Large intestine (tissue), 12 donors: ENCODE measurements around the gene ANXA3. TPM values are rescaled to one million over a fixed set of nuclear protein-coding genes. Genes with fewer than 3 reads are reported as not detected.
A peak's percentile ranks its signal among the peaks of the same experiment; 100 is the strongest.
"Not testable (repeated sequence)": the region's sequence is repeated elsewhere in the genome, so short reads cannot be mapped to it uniquely, and the experiment has no call there.

ENCODE experiments used
- DNase-seq, 2 donors: peaks; one replicate each; pipeline versions ENCODE4 v3.0.0 to v3.0.0-alpha.2; 2013
- H3K27ac ChIP-seq: one replicate; pipeline ENCODE4 v1.5.1; 2013; ENCODE audit warnings: low read length
- H3K27me3 ChIP-seq: 2 replicates; pipeline ENCODE4 v1.6.1; 2013; ENCODE audit warnings: low read length; ENCODE audit not compliant: control insufficient read depth, insufficient read depth
- H3K36me3 ChIP-seq: 2 replicates; pipeline ENCODE4 v1.6.1; 2013; ENCODE audit warnings: low read length; ENCODE audit not compliant: control insufficient read depth, insufficient read depth
- H3K4me1 ChIP-seq: one replicate; pipeline ENCODE4 v1.6.1; 2013; ENCODE audit warnings: low read length; ENCODE audit not compliant: control insufficient read depth, insufficient read depth
- H3K4me3 ChIP-seq: one replicate; pipeline ENCODE4 v1.5.1; 2013; ENCODE audit warnings: low read length
- H3K9me3 ChIP-seq: one replicate; pipeline ENCODE4 v1.6.1; 2013; ENCODE audit warnings: mild to moderate bottlenecking, low read depth, low read length, moderate library complexity; ENCODE audit not compliant: control insufficient read depth
- WGBS: methylation state at CpG from one replicate; pipeline ENCODE4 v1.1.5; 2013; ENCODE audit warnings: low lambda C conversion rate; ENCODE audit not compliant: insufficient coverage; 5-methylcytosine and 5-hydroxymethylcytosine counted together
- long read RNA-seq, 11 donors: transcript quantifications; one replicate each; lab custom pipeline, GENCODE V29; 2026
- polyA plus RNA-seq: library from polyadenylated mRNA; unstranded; fragments of 120-200 nt; gene quantifications from one replicate; pipeline ENCODE4 v1.2.1, GENCODE V29; 2013

The ANXA3 gene, protein sequence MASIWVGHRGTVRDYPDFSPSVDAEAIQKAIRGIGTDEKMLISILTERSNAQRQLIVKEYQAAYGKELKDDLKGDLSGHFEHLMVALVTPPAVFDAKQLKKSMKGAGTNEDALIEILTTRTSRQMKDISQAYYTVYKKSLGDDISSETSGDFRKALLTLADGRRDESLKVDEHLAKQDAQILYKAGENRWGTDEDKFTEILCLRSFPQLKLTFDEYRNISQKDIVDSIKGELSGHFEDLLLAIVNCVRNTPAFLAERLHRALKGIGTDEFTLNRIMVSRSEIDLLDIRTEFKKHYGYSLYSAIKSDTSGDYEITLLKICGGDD
- 81.3 TPM for polyA plus RNA-seq
- long read RNA-seq, donor 1, transcript ANXA3-201 (13 exons, 1,657 nt) = major isoform, 44 of 58 reads
- long read RNA-seq, donor 1, partial matches to known transcripts = 9 of 58 reads
- long read RNA-seq, donor 1, other reads (novel, unspliced or antisense) = 0 of 58 reads
- long read RNA-seq, donor 2, transcript ANXA3-201 (13 exons, 1,657 nt) = major isoform, 51 of 63 reads
- long read RNA-seq, donor 2, transcript ANXA3-204 (4 exons, 832 nt) = minor isoform, 7 of 63 reads
- long read RNA-seq, donor 2, partial matches to known transcripts = 0 of 63 reads
- long read RNA-seq, donor 2, other reads (novel, unspliced or antisense) = 0 of 63 reads
- long read RNA-seq, donor 3, transcript ANXA3-203 (2 exons, 2,932 nt) = minor isoform, 9 of 77 reads
- long read RNA-seq, donor 3, transcript ANXA3-201 (13 exons, 1,657 nt) = major isoform, 56 of 77 reads
- long read RNA-seq, donor 3, transcript ANXA3-204 (4 exons, 832 nt) = minor isoform, 6 of 77 reads
- long read RNA-seq, donor 3, partial matches to known transcripts = 5 of 77 reads
- long read RNA-seq, donor 3, other reads (novel, unspliced or antisense) = 0 of 77 reads
- long read RNA-seq, donor 4, transcript ANXA3-201 (13 exons, 1,657 nt) = major isoform, 5 of 7 reads
- long read RNA-seq, donor 4, partial matches to known transcripts = 0 of 7 reads
- long read RNA-seq, donor 4, other reads (novel, unspliced or antisense) = 0 of 7 reads
- long read RNA-seq, donor 5, transcript ANXA3-204 (4 exons, 832 nt) = minor isoform, 6 of 35 reads
- long read RNA-seq, donor 5, transcript ANXA3-201 (13 exons, 1,657 nt) = major isoform, 29 of 35 reads
- long read RNA-seq, donor 5, partial matches to known transcripts = 0 of 35 reads
- long read RNA-seq, donor 5, other reads (novel, unspliced or antisense) = 0 of 35 reads
- long read RNA-seq, donor 6, transcript ANXA3-203 (2 exons, 2,932 nt) = minor isoform, 5 of 41 reads
- long read RNA-seq, donor 6, transcript ANXA3-201 (13 exons, 1,657 nt) = major isoform, 34 of 41 reads
- long read RNA-seq, donor 6, partial matches to known transcripts = 0 of 41 reads
- long read RNA-seq, donor 6, other reads (novel, unspliced or antisense) = 0 of 41 reads
- long read RNA-seq, donor 7, transcript ANXA3-201 (13 exons, 1,657 nt) = major isoform, 22 of 26 reads
- long read RNA-seq, donor 7, partial matches to known transcripts = 0 of 26 reads
- long read RNA-seq, donor 7, other reads (novel, unspliced or antisense) = 0 of 26 reads
- long read RNA-seq, donor 8, transcript ANXA3-201 (13 exons, 1,657 nt) = major isoform, 58 of 68 reads
- long read RNA-seq, donor 8, partial matches to known transcripts = 6 of 68 reads
- long read RNA-seq, donor 8, other reads (novel, unspliced or antisense) = 0 of 68 reads
- long read RNA-seq, donor 9, transcript ANXA3-203 (2 exons, 2,932 nt) = minor isoform, 6 of 143 reads
- long read RNA-seq, donor 9, transcript ANXA3-201 (13 exons, 1,657 nt) = major isoform, 102 of 143 reads
- long read RNA-seq, donor 9, partial matches to known transcripts = 24 of 143 reads
- long read RNA-seq, donor 9, other reads (novel, unspliced or antisense) = 7 of 143 reads
- long read RNA-seq, donor 10, transcript ANXA3-201 (13 exons, 1,657 nt) = major isoform, 87 of 93 reads
- long read RNA-seq, donor 10, partial matches to known transcripts = 0 of 93 reads
- long read RNA-seq, donor 10, other reads (novel, unspliced or antisense) = 0 of 93 reads
- long read RNA-seq, donor 11, transcript ANXA3-201 (13 exons, 1,657 nt) = major isoform, 39 of 46 reads
- long read RNA-seq, donor 11, partial matches to known transcripts = 0 of 46 reads
- long read RNA-seq, donor 11, other reads (novel, unspliced or antisense) = 0 of 46 reads

DNA sequence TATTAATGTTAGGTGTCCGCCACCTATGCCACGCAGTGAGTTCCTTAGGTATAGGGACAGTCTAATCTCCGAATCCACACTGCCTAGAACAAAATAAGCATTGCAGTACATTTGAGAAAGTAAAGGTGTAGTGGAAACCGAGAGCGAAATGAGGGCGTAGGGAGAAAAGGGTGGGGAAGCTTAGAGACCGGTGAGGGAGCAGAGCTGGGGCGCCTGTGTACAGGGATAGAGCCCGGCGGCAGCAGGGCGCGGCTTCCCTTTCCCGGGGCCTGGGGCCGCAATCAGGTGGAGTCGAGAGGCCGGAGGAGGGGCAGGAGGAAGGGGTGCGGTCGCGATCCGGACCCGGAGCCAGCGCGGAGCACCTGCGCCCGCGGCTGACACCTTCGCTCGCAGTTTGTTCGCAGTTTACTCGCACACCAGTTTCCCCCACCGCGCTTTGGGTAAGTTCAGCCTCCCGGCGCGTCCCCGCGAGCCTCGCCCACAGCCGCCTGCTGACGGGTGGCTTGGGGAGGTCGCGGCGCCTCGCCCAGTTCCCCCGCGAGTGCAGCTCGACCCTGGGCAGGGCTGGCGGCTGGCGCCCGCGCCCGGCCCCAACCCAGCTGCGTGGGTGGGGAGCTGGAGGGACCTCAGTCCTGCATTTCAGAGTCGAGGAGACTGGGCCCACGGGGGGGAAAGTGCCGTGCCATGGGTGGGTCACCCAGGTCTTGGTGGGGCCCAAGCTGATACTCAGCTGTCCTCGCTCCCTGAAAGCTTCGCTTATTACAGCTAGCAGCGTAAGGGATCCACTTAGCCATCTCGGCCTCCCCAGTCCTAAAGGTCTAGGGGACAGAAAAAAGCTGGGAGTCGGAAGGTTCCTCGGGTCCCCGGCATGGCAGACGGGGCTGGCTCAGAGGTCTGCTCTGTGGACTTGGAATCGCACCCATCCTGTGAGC lies at the start of gene ANXA3:
Gene ANXA3 (plus strand): TSS at position 351 of the 932 bp plus-strand sequence. CDS start 2,704 bp downstream, outside the sequence.
- 5% methylated on average over 4 of the region's 65 CpGs for WGBS

DNA sequence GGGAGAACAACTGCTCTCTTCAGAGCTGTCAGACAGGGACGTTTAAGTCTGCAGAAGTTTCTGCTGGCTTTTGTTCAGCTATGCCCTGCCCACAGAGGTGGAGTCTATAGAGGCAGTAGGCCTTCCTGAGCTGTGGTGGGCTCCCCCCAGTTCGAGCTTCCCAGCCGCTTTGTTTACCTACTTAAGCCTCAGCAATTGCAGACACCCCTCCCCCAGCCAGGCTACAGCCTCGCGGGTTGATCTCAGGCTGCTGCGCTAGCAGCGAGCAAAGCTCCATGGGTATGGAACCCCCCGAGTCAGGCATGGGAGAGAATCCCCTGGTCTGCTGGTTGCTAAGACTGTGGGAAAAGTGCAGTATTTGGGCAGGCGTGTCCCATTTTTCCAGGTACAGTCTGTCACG lies 45.3 kb upstream of the ANXA3 start:
- no CpG with 5 or more reads among the region's 10 CpGs for WGBS
- H3K4me1 ChIP-seq = not testable (repeated sequence)

More for the DNA sequence above, at the start of gene ANXA3:
- Histone ChIP-seq H3K9me3 (no peaks in the 10 kb centered on the region), H3K27me3 (no peaks in the 10 kb centered on the region), H3K27ac (peak within 1 kb of the TSS; percentile 74), H3K4me3 (peak within 1 kb of the TSS; percentile 72), H3K36me3 (peaks cover 8% of the 10 kb centered on the region), H3K4me1 (peaks cover 10% of the 10 kb centered on the region)
- peak; percentile 81 to 91 for DNase-seq

DNA sequence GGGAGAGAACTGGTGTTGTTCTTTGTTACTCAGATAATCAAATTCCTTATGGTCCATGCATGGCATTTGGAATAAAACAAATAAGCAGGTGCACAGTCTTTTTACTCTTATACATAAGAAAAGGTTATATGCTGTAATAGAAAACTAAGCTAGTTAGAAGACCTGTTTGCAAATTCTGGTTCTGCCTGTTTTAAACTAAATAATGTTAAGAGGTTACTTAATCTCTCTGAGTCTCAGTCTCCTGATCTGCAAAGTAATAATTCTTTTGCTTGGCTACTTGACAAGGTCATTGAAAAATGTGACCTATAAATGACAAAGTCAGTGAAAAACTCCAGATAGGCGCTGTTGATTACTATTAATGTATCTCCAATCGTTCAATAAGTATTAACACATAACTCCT lies 42.5 kb upstream of the ANXA3 start:
- Histone ChIP-seq H3K27ac (no peak overlapping the region), H3K36me3 (peaks cover 16% of the 10 kb centered on the region), H3K4me3 (no peak overlapping the region), H3K4me1 (peaks cover 13% of the 10 kb centered on the region), H3K9me3 (no peaks in the 10 kb centered on the region), H3K27me3 (no peaks in the 10 kb centered on the region)
- no peak for DNase-seq
- WGBS = 100% methylated on average over 1 of the region's 2 CpGs

More for the DNA sequence above, 45.3 kb upstream of the ANXA3 start:
- not testable (repeated sequence) for H3K27ac ChIP-seq, DNase-seq, H3K4me3 ChIP-seq, H3K9me3 ChIP-seq, H3K27me3 ChIP-seq
- H3K36me3 ChIP-seq = peaks cover 15% of the 10 kb centered on the region

DNA sequence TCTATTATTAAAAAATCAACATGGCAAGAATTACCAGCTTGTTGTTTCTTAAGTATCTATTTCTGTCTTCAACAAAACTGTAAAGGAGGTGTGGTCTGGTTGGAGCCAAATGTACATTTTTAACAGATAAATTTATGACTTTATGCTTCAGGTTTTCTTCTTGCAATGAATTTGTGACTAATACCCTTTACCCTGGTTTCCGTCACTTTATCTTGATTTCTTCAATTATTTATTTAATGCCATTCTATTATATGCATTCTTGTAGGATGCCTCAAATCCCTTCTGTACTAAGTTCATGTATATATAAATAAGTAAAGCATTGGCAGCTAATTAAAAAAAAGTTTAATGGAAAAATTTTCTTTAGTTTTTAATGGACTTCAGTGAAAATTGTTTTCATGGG lies 41.5 kb upstream of the ANXA3 start:
- H3K27me3 ChIP-seq = no peaks in the 10 kb centered on the region
- WGBS = no CpG with 5 or more reads among the region's 1 CpG
- H3K4me1 ChIP-seq = peaks cover 13% of the 10 kb centered on the region
- H3K36me3 ChIP-seq = peaks cover 16% of the 10 kb centered on the region
- H3K4me3 ChIP-seq = no peak overlapping the region
- no peak for DNase-seq
- H3K27ac ChIP-seq = no peak overlapping the region
- H3K9me3 ChIP-seq = no peaks in the 10 kb centered on the region

DNA sequence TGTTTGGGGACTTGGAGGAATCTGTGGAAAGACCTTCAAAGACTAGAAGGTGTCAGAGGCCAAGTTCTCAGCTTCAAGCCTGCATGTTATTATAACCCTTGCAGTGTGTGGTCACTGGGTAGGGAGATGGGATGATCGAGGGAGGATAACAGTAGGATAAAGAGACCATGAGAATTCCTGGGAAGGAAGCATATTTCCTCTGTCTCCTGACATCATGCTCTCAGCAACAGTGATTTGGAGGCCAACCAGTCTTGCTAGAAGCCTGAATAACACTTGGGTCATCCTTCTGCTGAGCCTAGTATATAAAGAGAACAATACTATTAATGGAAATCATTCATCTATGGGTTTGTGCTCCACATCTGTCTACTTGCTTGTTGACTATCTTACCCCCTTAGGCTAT lies 40.9 kb upstream of the ANXA3 start:
- Histone ChIP-seq H3K27me3 (no peaks in the 10 kb centered on the region), H3K36me3 (peaks cover 16% of the 10 kb centered on the region)
- no CpG with 5 or more reads among the region's 1 CpG for WGBS

DNA sequence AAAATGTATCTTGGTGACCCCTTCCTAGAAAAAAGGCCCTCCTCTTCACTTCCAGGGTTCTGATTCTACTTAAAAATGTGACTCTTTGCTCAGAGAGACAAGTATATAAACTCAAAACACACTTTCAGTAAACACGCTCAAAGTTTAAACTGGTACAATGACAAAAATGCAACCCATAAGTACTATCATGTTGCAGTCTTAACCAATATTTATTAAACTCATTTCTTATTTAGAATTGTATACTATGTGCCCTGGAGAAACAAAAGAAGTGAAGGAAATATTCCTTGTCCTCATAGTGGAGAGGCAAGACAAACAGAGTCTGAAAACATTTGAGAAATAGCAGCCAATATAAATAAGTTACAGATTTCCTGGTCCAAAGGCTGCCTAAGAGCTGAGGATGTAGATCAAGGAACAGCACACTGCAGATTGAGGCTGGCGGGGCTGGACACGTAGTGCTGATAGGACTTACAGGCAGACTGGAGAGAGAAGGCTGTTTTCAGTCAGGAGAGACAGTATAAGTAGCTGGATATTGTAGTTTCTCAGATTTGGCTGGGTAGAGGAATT lies 39.1 kb upstream of the ANXA3 start:
- no peaks in the 10 kb centered on the region for H3K27me3 ChIP-seq
- H3K9me3 ChIP-seq = no peaks in the 10 kb centered on the region
- DNase-seq = peak; percentile 77 to 89
- H3K4me1 ChIP-seq = peaks cover 13% of the 10 kb centered on the region
- no peak overlapping the region for H3K4me3 ChIP-seq
- peaks cover 12% of the 10 kb centered on the region for H3K36me3 ChIP-seq
- no CpG with 5 or more reads among the region's 3 CpGs for WGBS
- peak overlapping the region; percentile 37 for H3K27ac ChIP-seq

More for the DNA sequence above, 40.9 kb upstream of the ANXA3 start:
- H3K27ac ChIP-seq = no peak overlapping the region
- peaks cover 13% of the 10 kb centered on the region for H3K4me1 ChIP-seq
- DNase-seq = no peak
- no peaks in the 10 kb centered on the region for H3K9me3 ChIP-seq
- H3K4me3 ChIP-seq = no peak overlapping the region

DNA sequence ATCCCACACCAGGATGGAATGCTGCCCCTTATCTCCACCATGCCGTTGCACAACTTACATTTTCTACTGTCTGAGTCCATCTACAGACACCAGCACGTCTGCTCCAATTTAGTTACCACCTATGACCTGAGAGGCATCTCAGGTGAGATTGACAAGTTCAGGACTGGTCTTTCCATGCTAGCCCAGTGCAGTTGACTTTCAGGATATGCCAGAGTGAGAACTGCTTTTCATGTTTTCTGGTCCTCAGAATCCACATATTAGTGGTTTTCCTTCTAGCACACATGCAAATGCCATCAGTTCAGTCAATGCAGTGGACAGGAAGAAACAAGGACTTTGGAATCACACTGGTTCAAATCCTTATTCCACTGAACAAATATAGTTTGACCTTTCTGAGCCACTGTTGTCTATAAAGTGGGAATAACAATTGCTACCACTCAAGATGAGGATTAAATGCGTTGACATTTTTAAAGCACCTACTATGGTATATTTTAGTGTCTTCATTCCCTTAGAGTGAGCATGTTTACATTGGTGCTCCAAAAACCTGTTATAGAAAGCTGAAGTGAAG lies 38.1 kb upstream of the ANXA3 start:
- no peak overlapping the region for H3K27ac ChIP-seq
- peak; percentile 23 to 66 for DNase-seq

More for the DNA sequence above, 38.1 kb upstream of the ANXA3 start:
- Histone ChIP-seq H3K36me3 (peaks cover 10% of the 10 kb centered on the region), H3K27me3 (no peaks in the 10 kb centered on the region), H3K9me3 (no peaks in the 10 kb centered on the region), H3K4me1 (peaks cover 13% of the 10 kb centered on the region), H3K4me3 (no peak overlapping the region)
- 80% methylated on average over 1 of the region's 3 CpGs for WGBS
